GM18502 (cell line): Measurements from ENCODE around the gene VENTX.

Experiments
- ATAC-seq: cut with Tn5 transposase; IDR thresholded peaks from one replicate; pipeline ENCODE4 v1.9.1; 2021; ENCODE audit warnings: mild to moderate bottlenecking; ENCODE audit not compliant: unreplicated experiment, poor library complexity

VENTX gene

DNA sequence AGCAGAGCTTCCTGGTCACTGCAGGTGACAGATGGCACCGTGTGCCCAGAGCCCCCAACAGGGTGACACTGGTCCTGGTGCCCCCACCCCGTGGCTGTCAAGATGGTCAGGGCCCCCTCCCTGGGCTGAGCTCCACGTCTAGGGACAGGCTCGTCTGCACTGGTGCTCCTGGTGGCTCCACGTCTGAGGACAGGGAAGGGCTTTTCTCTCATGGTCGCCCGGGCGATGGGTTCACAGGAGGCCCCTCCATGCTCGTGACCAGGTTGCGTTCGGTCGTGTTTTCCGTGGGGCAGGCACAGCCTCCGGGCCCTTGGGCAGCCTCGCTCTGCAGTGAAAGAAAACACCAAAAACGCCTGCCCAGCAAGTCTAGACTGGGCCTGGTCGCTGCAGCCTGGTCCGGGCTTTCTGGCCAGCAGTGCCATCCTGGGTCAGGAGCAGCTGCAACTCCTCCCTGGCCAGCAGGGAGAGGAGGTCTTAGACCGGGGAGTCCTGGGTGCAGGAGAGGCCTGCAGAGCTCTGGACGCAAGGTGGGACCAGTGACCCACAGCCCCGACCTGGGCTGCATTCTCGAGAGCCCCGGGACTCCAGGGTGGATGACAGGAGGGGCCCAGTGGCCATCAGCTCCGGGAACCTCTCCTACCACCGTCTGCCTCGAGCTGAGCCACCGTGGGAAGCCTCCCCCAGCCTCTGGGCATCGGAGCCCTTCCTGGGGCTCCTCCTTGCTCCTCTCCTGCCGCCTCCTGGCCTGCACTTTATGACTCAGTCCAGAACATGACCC, 35.5 kb upstream of the VENTX start:
- ATAC-seq = no peak

- no peak for ATAC-seq
Measured at GRCh38 chr10:133202778-133203651, 34.6 kb upstream of the VENTX start.

GRCh38 chr10:133203652-133204195, 33.9 kb upstream of the VENTX start:
- ATAC-seq = no peak

- no peak for ATAC-seq
Measured at GRCh38 chr10:133204226-133205015, 33.2 kb upstream of the VENTX start.

DNA sequence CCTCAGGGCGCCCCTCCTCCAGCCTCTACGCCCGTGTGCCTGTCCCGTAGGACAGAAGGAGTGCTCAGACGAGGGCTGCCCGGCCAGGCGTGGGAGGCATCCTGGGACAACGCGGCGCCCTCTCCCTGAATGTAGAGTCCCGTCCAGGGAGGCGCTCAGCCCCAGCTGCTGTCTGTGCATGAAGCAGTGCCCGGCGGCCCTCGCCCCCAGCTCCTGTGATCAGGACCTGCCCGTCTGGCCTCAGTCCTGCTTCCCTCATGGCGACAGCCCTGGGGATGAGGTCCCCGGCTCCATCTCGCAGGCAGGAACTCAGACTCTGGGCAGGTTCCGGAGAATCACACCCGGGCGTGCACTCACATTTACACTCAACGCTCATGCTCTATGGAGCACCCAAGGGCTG, 32.5 kb upstream of the VENTX start:
- ATAC-seq = no peak

DNA sequence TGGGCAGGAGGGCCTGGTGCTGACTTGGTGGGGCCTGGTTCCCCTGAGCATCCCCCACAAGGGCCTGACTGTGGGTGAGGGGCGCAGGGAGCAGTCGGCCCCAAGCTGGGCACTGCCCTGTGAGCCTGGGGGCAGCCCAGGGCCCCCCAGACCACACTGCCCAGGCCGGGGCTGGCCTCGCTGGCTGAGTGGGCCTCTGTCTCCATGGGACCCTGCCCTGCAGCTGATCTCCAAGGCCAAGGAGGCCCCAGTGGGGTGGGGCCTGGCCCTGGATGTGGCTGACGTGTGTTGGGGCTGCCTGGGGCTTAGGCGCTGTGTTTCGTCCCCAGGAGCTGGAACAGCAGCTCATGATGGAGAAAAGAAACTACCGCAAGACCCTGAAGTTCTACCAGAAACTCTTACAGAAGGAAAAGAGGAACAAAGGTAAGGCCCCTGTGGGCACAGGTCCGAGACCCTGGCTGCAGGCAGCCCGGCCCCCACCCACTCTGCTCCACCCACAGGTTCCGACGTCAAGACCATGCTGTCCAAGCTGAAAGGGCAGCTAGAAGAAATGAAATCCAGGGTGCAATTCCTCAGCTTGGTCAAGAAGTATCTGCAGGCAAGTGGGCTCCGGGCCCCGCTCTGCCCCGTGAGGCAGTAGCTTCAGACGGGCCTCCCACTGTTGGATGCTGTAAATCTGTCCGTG, 31.2 kb upstream of the VENTX start:
- ATAC-seq = no peak

DNA sequence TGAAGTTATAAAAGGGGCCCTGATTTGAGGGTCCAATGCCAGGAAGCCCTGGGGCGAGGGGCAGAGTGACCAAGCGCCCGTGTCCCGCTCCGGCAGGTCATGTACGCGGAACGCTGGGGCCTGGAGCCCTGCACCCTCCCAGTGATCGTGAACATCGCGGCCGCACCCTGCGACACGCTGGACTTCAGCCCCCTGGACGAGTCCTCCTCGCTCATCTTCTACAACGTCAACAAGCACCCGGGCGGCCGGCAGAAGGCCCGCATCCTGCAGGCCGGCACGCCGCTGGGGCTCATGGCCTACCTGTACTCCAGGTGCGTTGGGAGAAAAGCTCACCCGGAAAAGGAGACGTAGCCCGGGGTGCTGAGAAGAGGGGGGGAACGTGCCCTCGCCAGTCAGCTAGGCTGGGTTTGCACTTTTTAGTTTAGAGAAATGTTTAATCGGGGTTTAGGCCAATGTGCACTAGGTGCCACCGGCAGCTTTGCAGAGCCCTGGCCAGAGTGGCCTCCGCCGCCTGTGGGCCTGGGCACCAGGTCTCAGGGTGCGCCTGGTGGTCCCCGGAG, 30.5 kb upstream of the VENTX start:
- ATAC-seq = no peak

DNA sequence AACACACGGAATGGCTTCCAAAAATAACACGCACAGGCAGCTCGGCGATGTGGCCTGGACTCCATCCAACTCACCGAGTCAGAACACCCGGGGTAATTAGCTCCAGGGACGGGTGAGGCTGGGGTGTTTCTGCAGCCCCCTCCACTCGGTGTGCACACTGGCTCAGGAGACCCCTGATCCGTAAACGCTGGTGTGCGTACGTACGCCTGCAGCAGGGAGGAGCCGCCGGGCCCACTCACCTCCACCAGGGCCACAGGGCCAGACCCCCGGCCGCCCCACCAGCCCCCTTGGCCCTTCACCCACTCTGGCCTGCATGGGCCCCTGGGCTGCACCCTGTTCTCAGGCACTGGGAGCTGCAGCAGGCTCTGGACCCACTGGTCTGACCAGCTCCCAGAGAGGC, 30.0 kb upstream of the VENTX start:
- ATAC-seq = no peak

GRCh38 chr10:133208466-133208865, 29.2 kb upstream of the VENTX start:
- no peak for ATAC-seq

GRCh38 chr10:133209117-133209516, 28.5 kb upstream of the VENTX start:
- ATAC-seq = no peak

- no peak for ATAC-seq
Measured at GRCh38 chr10:133209641-133210040, 28.0 kb upstream of the VENTX start.

DNA sequence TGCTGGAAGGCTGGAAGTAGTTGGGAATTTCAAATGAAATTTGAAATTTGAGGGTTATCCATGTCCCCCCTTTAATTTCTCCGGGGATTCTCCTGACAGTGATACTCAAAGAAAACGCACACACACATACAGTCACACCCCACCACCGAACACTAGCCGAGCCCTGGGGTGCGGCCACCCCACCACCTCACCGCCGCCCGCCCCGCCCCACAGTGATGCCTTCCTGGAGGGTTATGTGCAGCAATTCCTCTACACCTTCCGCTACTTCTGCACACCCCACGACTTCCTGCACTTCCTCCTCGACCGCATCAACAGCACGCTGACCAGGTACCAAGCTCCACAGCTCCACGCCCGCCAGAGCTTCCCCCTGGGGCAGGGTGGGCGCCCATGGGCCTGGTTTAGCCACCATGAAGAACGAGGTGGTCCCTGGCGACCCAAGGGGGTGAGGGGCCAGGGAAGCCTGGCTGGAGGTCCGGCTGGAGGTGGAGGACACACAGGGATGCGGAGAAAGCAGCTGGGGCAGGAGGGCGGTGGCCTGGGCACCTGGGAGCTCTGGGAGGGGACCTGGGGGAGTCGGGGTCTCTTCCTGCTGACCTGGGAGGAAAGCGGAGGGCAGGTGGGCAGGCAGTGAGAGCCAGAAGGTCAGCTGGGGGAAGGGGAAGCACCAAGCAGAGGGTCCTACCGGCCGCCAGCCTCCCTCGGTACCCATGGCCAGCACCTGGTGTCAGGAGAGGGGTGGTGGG, 27.1 kb upstream of the VENTX start:
- no peak for ATAC-seq

DNA sequence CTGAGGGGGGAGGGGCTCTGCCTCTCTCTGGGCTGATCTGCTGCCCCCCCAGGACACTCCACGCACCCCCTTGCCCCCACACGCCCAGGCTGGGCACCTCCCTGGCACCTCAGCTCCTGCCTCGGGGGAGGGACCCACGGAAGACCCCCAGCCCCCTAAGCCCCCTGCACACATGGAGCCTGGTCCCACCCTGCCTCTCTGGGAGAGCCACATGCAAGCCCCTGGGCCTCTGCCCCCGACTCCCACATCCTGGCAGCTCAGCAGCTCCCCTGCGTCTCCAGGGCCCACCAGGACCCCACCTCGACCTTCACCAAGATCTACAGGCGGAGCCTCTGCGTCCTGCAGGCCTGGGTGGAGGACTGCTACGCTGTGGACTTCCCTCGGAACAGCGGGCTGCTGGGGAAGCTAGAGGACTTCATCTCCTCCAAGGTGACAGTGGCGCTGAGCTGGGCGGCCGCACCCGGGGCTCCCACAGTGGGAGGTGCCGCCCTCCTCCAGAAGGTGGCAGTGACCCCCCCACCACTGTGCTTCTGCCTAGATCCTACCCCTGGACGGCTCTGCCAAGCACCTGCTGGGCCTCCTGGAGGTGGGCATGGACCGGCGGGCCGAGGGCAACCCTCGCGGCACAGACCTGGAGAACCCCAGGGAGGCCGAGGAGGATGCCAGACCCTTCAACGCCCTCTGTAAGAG, 26.4 kb upstream of the VENTX start:
- no peak for ATAC-seq

- no peak for ATAC-seq
Measured at GRCh38 chr10:133211959-133212852, 25.4 kb upstream of the VENTX start.

GRCh38 chr10:133212853-133213494, 24.7 kb upstream of the VENTX start:
- no peak for ATAC-seq

- no peak for ATAC-seq
Measured at GRCh38 chr10:133213641-133214467, 23.8 kb upstream of the VENTX start.
